ENCODE data around the gene CAD.

Gene CAD

DNA sequence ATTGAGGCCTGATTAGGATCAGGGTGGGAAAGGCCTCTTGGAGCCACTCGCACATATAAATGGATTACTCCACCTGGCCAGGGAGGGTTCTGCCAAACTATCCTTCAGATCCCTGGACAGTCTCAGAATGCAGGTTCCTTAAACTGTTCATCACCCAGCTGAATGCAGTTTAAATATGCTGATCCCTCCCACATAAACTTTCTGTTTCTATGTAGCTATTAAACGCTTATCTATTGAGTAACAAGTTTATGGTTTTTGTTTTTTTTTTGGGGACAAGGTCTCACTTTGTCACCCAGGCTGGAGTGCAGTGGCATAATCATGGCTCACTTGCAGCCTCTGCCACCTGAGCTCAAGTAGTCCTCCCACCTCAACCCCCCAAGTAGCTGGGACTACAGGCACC, 1.9 kb downstream of the CAD start:
- in situ Hi-C loops (cut with MboI; ENCODE audit: low pct_unique_long_range_greater_than_20kb, low sequenced_read_pairs) = no loop called here
- no peak for DNase-seq

- DNase-seq = no peak
- in situ Hi-C loops (cut with MboI; ENCODE audit: low pct_unique_long_range_greater_than_20kb, low sequenced_read_pairs) = no loop called here
These were observed 2.9 kb downstream of the CAD start for GRCh38 chr2:27220091-27220490.

DNA sequence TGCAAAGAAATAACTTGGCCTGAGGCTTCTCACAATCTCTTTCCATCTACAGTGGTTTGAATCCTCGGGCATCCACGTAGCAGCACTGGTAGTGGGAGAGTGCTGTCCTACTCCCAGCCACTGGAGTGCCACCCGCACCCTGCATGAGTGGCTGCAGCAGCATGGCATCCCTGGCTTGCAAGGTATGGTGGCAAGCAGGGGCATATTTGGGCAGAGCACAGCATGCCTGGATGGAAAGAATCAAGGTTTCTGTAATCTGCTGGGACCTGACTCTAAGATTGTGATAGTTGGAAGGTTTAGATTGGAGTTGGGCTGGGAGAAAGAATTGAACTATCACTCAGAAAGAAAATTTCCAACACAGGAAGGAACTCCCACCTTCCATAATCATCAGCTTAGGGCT, 4.0 kb downstream of the CAD start:
- in situ Hi-C loops (cut with MboI; ENCODE audit: low pct_unique_long_range_greater_than_20kb, low sequenced_read_pairs) = no loop called here
- no peak for DNase-seq

- in situ Hi-C loops (cut with MboI; ENCODE audit: low pct_unique_long_range_greater_than_20kb, low sequenced_read_pairs) = no loop called here
- DNase-seq = no peak
These were observed 5.2 kb downstream of the CAD start for GRCh38 chr2:27222407-27222806.

DNA sequence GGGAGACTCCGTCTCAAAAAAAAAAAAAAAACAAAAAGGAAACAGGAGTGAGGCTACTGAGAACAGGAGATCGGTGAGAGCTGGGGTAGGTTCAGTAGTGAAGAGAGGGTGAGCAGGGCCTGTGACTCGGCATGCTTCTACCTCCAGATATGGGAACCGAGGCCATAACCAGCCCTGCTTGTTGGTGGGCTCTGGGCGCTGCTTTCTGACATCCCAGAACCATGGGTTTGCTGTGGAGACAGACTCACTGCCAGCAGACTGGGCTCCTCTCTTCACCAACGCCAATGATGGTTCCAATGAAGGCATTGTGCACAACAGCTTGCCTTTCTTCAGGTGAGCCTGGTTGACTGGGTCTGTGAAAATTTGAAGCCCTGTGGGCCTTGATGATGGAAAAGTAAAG, 6.2 kb downstream of the CAD start:
- DNase-seq = no peak
- in situ Hi-C loops (cut with MboI; ENCODE audit: low pct_unique_long_range_greater_than_20kb, low sequenced_read_pairs) = no loop called here

DNA sequence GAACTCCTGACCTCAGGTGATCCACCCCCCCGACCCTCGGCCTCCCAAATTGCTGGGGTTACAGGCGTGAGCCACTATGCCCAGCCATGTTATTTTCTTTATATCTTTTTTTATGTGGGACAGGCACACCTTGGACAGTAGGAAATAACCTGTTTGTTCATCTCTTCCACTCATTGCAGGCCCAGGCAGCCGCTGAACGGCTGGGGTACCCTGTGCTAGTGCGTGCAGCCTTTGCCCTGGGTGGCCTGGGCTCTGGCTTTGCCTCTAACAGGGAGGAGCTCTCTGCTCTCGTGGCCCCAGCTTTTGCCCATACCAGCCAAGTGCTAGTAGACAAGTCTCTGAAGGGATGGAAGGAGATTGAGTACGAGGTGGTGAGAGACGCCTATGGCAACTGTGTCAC, 8.4 kb downstream of the CAD start:
- no peak for DNase-seq
- in situ Hi-C loops (cut with MboI; ENCODE audit: low pct_unique_long_range_greater_than_20kb, low sequenced_read_pairs) = no loop called here

GRCh38 chr2:27227501-27227900, 10.3 kb downstream of the CAD start:
- DNase-seq = no peak
- in situ Hi-C loops (cut with MboI; ENCODE audit: low pct_unique_long_range_greater_than_20kb, low sequenced_read_pairs) = no loop called here

DNA sequence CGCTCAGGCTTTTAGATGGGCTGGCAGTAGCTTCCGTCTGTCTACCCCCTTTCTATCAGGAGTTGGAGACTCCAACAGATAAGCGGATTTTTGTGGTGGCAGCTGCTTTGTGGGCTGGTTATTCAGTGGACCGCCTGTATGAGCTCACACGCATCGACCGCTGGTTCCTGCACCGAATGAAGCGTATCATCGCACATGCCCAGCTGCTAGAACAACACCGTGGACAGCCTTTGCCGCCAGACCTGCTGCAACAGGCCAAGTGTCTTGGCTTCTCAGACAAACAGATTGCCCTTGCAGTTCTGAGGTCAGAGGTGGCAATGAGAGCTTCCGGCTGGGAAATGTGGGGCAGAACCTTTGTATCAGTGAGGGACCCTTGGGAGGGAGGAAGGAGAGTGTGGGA, 14.8 kb downstream of the CAD start:
- in situ Hi-C loops (cut with MboI; ENCODE audit: low pct_unique_long_range_greater_than_20kb, low sequenced_read_pairs) = no loop called here
- DNase-seq = no peak

DNA sequence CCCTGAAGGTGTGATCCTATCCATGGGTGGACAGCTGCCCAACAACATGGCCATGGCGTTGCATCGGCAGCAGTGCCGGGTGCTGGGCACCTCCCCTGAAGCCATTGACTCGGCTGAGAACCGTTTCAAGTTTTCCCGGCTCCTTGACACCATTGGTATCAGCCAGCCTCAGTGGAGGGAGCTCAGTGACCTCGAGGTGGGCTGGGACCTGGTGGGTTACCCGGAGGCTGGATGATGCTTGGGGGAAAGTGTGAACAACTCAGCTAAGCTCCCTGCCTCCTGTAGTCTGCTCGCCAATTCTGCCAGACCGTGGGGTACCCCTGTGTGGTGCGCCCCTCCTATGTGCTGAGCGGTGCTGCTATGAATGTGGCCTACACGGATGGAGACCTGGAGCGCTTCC, 16.2 kb downstream of the CAD start:
- DNase-seq = no peak
- in situ Hi-C loops (cut with MboI; ENCODE audit: low pct_unique_long_range_greater_than_20kb, low sequenced_read_pairs) = no loop called here

DNA sequence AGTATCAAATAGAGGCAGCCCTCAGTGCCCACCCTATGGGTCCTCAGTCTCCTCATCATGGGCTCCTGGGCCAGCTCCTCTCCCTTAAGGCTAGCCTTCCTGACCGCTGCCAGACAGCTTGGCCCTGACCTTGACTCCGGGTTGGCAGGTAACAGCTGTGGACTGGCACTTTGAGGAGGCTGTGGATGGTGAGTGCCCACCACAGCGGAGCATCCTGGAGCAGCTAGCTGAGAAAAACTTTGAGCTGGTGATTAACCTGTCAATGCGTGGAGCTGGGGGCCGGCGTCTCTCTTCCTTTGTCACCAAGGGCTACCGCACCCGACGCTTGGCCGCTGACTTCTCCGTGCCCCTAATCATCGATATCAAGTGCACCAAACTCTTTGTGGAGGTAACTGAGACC, 19.0 kb downstream of the CAD start:
- no peak for DNase-seq
- in situ Hi-C loops (cut with MboI; ENCODE audit: low pct_unique_long_range_greater_than_20kb, low sequenced_read_pairs) = no loop called here

GRCh38 chr2:27236626-27237025, 19.5 kb downstream of the CAD start:
- no peak for DNase-seq
- in situ Hi-C loops (cut with MboI; ENCODE audit: low pct_unique_long_range_greater_than_20kb, low sequenced_read_pairs) = no loop called here

- DNase-seq = no peak
- in situ Hi-C loops (cut with MboI; ENCODE audit: low pct_unique_long_range_greater_than_20kb, low sequenced_read_pairs) = no loop called here
These were observed 20.3 kb downstream of the CAD start for GRCh38 chr2:27237341-27237945.

- in situ Hi-C loops (cut with MboI; ENCODE audit: low pct_unique_long_range_greater_than_20kb, low sequenced_read_pairs) = no loop called here
- no peak for DNase-seq
These were observed 21.8 kb downstream of the CAD start for GRCh38 chr2:27238976-27239375.

DNA sequence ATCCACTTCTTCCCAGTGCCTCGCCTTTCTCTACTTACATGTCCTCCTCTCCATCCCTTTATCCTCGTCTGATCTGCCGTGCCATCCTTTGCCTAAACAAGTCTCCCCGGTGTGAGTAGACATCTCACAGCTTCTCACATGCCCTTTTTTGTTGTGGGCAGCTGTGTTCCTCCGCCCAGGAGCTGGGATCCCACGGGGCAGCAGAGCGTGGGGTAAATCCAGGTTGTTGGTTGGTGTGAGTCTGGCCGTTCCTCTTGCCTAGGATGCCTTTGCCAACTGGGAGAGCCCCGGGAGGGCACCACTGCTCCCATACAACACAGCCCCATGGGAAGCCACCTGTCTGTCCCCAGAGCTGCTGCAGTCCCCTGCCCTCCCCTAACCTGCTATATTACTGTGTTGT, 23.2 kb downstream of the CAD start:
- DNase-seq = no peak
- in situ Hi-C loops (cut with MboI; ENCODE audit: low pct_unique_long_range_greater_than_20kb, low sequenced_read_pairs) = no loop called here

GRCh38 chr2:27241761-27242613, 24.8 kb downstream of the CAD start:
- in situ Hi-C loops (cut with MboI; ENCODE audit: low pct_unique_long_range_greater_than_20kb, low sequenced_read_pairs) = no loop called here
- no peak for DNase-seq

- in situ Hi-C loops (cut with MboI; ENCODE audit: low pct_unique_long_range_greater_than_20kb, low sequenced_read_pairs) = no loop called here
- DNase-seq = no peak
These were observed 25.4 kb downstream of the CAD start for GRCh38 chr2:27242614-27242951.

DNA sequence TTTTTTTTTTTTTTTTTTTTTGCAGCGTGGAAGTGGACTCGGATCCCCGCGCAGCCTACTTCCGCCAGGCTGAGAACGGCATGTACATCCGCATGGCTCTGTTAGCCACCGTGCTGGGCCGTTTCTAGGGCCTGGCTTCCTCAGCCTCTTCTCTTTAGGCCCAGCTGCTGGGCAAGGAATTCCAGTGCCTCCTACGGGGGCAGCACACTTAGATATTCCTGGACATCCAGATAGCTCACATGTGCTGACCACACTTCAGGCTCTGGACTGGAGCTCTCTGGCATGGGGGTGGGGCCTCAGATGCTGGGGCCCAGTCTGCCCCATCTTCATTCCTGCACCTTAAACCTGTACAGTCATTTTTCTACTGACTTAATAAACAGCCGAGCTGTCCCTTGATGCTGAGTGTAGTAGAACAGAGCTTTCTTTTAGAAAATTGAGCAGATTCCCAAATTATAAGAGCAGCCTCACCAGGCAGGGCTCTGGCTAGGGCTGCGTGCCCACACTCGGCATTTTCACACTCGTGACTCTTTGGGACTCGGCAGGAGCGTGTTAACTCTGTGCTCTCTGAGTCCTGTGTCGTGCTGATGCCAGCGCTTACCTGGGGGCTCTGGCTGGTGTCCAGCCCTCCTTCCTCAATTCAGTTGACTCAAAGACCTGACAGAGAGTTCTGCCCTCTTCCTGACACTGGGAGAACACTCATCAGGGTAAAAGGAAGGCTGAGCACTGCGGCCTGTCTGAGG, 26.4 kb downstream of the CAD start:
- DNase-seq = no peak
- in situ Hi-C loops (cut with MboI; ENCODE audit: low pct_unique_long_range_greater_than_20kb, low sequenced_read_pairs) = no loop called here

DNA sequence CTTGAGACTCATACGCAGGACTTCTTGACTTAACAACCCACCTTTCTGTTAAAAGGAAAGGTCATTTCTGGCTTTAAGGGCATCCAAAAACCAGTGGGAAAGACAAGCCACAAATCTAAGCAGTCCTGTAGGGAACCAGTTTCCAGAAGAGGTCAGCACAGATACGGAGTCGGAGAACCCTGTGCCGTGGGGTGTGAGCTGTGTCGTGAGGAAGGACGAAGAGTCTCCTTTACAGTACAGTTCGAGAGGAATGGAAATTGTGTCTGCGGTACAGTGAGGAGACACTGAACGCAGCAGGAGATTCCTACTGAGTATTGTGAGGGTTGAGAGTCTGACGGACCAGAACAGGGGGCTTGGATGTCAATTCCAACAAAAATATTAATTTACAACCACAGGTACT, 27.9 kb downstream of the CAD start:
- in situ Hi-C loops (cut with MboI; ENCODE audit: low pct_unique_long_range_greater_than_20kb, low sequenced_read_pairs) = no loop called here

GRCh38 chr2:27245626-27246025, 28.5 kb downstream of the CAD start:
- no peak for DNase-seq
- in situ Hi-C loops (cut with MboI; ENCODE audit: low pct_unique_long_range_greater_than_20kb, low sequenced_read_pairs) = no loop called here

More for the DNA sequence above, 27.9 kb downstream of the CAD start:
- DNase-seq = no peak

GRCh38 chr2:27247893-27248292, 30.7 kb downstream of the CAD start:
- in situ Hi-C loops (cut with MboI; ENCODE audit: low pct_unique_long_range_greater_than_20kb, low sequenced_read_pairs) = no loop called here
- DNase-seq = no peak

Data from KBM-7 (cell line).